ENCODE measurements around the gene GTF2H2.

DNA sequence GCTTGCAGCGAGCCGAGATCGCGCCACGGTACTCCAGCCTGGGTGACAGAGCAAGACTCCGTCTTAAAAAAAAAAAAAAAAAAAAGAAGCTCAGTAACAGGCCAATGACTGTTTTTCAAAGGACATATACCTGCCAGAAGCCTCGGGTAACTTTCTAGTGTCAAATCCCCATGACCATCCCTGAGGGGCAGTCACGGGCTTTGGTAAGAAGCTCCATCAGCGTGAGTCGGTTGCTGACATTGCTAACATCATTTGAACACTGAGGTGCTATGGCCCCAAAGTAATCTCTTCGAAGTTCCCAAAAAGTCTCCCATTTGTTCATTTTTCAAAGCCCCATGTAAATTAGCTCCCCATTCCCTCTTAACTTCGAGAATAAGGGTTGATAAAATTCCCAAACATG lies 53.9 kb downstream of the GTF2H2 start:
- TF ChIP-seq, protein P1, sequence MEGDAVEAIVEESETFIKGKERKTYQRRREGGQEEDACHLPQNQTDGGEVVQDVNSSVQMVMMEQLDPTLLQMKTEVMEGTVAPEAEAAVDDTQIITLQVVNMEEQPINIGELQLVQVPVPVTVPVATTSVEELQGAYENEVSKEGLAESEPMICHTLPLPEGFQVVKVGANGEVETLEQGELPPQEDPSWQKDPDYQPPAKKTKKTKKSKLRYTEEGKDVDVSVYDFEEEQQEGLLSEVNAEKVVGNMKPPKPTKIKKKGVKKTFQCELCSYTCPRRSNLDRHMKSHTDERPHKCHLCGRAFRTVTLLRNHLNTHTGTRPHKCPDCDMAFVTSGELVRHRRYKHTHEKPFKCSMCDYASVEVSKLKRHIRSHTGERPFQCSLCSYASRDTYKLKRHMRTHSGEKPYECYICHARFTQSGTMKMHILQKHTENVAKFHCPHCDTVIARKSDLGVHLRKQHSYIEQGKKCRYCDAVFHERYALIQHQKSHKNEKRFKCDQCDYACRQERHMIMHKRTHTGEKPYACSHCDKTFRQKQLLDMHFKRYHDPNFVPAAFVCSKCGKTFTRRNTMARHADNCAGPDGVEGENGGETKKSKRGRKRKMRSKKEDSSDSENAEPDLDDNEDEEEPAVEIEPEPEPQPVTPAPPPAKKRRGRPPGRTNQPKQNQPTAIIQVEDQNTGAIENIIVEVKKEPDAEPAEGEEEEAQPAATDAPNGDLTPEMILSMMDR (IDR thresholded peaks at IDR 0.05) = no peak
- TF ChIP-seq EP300 (IDR thresholded peaks at IDR 0.05) = no peak
- TF ChIP-seq POLR2A (IDR thresholded peaks at IDR 0.05) = no peak

Measured in upper lobe of left lung (tissue), 4 donors.